ENCODE measurements around the gene BEX2. TPM values are rescaled to one million over a fixed set of nuclear protein-coding genes. Genes with fewer than 3 reads are reported as not detected.
"Not testable (repeated sequence)": the region's sequence is repeated elsewhere in the genome, so short reads cannot be mapped to it uniquely, and the experiment has no call there.

The BEX2 gene
- total RNA-seq (2014; rRNA removed; shearing (Covaris generic)), result 8.9 and 15.4 TPM in 2 replicates

DNA sequence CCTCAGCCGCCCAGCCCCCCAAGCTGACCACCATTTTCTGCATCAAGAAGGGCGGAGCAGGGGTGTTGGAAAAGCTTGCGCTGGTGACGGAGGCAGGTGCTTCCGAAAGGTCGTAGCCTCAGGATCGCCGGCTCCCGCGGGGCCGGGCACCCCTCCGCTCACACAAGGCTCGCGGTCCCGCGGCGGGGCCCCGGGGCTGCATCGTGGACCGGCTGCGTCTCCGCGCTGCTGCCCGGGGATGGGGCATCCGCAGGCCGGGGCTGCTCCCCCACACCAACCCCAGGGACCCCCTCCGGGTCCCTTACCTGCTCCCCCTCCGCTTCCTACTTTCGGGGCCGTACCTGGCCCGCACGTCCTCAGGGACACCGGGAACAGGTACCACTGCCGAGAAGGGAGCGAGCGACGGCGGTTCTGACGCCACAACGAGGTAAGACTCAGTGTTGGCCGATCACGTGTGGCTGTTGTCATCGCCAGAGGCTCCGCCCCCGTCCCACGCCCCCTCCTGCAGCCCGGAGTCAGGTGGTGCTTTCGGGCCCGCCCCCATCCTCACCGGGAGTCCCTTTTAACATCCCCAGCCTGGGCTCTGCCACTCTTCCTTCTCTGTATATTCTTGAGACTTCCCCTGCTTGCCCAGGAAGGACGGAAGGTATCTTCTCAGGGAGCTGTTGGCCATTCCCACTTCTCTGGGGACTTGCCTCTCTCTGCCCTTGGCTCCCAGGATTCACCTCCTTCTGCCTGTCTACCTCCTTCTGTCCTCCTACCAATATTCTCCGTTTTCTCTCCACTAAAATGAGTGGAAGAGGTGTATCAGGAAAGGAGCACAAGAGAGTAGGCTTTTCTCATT is at the start of gene BEX2:
BEX2 (minus strand) TSS at position 436 of the 844 bp plus-strand sequence. CDS start 1,014 bp downstream, outside the sequence.
- DNase-seq (ENCODE audit: low read depth), result peak; percentile 71

GRCh38 chrX:103360092-103360491 is 49.3 kb upstream of the BEX2 start:
- peak; percentile 59 for DNase-seq (ENCODE audit: low read depth)

- not testable (repeated sequence) for DNase-seq (ENCODE audit: low read depth)
Observed at GRCh38 chrX:103359605-103360004, 48.8 kb upstream of the BEX2 start.

DNA sequence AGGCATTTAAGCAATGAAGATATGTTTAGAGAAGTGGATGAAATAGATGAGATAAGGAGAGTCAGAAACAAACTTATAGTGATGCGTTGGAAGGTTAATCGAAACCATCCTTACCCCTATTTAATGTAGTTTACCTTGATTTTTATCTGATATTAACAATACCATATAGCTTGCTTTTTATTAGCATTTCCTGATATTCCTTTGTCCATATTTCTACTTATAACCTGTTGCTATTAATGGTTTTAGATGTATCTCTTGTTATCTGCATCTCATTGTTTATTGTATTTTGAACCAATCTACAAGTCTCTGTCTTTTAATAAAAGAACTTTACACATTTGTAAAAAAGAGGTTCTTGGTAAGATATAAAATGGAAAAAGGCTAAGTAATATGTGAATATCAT is 47.1 kb upstream of the BEX2 start:
- no peak for DNase-seq (ENCODE audit: low read depth)

- DNase-seq (ENCODE audit: low read depth), result peak; percentile 27
Observed at GRCh38 chrX:103356858-103357257, 46.1 kb upstream of the BEX2 start.

- DNase-seq (ENCODE audit: low read depth), result peak; percentile 85
Observed at GRCh38 chrX:103356130-103356798, 45.5 kb upstream of the BEX2 start, which contains the start of gene TCEAL9. Gene TCEAL9 (plus strand): TSS chrX:103356506. CDS start chrX:103357685, 1,179 bp downstream.

DNA sequence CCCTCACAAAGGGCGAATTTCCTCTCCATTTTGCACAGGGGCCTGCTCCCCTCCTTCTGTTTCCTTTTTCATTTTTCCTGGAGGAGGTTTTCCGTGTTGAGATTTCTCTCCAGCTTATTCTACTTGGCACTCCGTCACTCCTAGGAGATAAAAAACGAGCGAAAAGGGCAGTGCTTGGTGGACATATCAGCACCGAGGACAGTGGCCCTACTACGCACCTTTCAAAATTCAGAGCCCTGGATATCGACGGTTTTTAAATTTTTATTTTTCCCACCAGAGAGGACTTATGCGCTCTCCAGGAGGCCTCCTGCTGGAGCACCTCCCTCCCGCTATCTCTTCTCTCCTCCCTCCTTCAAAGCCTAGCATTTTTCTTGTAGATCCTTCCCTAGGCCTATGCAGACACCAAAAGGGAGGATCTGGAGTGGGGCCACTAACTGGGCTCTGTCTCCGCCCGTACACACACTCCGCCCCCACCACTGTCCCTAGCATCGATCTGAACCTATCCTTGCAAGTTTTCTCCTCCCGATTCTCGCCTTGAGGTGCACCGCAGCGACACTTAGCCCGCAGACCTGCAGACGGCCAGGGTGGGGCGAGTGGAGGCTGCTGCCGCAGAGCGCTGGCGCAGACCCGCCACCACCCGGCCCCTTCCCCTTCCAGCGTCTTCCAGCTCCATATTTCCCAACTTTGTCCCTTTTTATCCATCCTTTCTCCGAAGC is 37.0 kb upstream of the BEX2 start:
- DNase-seq (ENCODE audit: low read depth), result no peak

DNA sequence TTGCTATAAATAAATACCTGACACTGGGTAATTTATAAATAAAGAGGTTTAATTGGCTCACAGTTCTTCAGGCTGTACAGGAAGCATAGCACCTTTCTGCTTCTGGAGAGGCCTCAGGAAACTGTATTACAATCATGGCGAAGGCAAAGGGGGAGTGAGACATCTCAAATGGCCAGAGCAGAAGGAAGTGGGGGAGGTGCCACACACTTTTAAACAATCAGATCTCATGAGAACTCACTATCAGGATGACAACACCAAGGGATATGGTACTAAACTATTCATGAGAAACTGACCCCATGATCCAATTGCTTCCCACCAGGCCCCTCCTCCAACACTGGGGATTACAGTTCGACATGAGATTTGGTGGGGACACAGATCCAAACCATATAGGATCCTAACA is 33.8 kb upstream of the BEX2 start:
- no peak for DNase-seq (ENCODE audit: low read depth)

- DNase-seq (ENCODE audit: low read depth), result peak; percentile 54
Observed at GRCh38 chrX:103343105-103343504, 32.3 kb upstream of the BEX2 start.

DNA sequence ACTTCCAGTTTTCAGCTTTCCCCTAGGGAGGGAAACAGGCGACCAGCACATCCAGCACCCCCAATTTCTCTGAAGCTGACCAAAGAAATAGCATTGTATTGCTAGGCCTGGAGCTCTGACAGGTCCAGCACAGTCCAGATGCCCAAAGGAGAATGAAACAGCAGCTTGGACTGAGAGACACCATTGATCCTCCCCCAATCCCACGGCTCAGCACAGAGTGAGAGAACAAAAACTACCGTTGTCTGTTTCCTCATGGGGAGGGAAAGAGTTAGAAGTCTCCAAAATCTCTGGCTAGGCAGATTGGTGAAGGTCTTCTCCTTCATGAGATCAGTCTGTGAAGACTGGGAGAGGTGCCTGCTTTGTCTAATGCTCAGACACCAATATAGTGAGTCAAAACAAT is 27.9 kb upstream of the BEX2 start:
- DNase-seq (ENCODE audit: low read depth), result no peak

DNA sequence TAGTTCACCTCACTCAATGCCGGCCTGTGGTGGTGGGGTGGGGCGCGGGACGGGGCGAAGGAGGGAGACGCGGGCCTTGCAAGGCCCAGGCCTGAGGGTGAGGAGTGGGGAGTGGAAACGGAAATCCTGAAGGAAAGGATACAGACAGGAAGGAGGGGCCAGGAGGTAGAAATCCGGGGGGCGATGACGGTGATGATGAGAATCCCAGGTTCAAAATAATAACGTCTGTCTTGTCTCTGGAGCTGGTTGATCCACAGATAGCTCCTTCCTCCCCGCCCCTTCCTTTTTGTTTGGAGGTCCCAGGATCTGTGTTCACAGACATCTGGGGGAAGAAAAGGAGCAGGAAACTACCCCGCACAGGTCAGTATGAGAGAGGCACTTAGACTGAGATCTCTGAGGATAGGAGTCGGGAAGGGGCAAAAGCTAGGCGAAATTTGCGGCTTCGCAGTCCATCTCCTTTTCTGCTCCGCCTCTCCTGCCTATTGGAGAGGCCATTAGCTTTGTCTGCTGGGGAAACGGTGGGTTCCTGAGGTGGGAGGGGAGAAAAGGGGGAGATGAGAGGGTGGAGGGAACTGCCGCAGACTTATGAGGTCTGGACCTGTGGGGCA is 20.0 kb upstream of the BEX2 start:
- DNase-seq (ENCODE audit: low read depth), result no peak

DNA sequence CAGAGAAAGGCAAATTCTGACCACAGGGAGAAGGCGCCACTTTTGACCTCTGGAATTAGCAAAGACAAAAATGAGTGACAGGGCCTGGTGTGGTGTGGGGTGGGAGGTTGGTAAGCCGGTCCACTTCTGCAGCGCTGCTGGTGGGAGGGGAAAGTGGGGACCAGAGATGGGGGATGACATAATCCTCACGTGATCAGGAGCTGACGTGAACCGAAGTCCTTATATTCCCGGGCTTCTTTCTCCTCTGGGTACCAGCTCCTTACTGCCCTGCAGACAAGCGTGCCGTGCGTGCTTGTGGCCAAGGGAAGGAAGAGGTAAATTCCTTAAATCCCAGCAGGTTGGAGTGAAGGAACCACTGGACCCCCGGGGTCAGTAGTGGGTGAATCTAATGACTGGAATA is 19.2 kb upstream of the BEX2 start, which contains the start of gene TCEAL7:
TCEAL7 (plus strand) TSS at position 249 of the 400 bp plus-strand sequence. CDS start 1,165 bp downstream, outside the sequence.
- DNase-seq (ENCODE audit: low read depth), result peak; percentile 43

DNA sequence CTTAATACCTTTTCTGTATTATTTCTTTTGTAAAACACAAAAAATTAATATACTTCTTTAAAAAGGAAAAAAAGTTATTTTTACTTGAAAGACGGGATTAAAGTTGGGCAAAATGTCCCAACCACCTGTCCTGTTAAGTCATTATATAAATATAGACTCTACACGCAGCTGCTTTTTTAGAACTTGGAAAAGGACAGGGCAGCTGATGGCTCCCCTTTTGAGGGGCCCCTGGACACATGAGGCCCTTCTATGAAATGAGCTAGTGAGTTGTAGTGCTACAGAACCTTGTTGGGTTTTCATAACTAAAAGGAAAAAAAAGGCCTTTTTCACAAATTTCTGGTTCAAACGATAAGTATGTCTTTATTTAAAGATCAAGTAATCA is 600 bp upstream of the BEX2 start:
- DNase-seq (ENCODE audit: low read depth), result no peak

- no peak for DNase-seq (ENCODE audit: low read depth)
Observed at GRCh38 chrX:103309860-103310554, 783 bp downstream of the BEX2 start.

DNA sequence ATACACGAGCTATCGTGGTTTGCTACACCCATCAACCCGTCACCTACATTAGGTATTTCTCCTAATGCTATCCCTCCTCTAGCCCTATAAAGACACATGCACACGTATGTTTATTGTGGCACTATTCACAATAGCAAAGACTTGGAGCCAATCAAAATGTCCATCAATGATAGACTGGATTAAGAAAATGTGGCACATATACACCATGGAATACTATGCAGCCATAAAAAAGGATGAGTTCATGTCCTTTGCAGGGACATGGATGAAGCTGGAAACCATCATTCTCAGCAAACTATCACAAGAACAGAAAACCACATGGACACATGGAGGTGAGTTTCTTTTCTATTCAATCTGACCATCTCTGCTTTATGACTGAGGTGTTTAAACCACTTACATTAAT is 5.1 kb downstream of the BEX2 start:
- not testable (repeated sequence) for DNase-seq (ENCODE audit: low read depth)

DNA sequence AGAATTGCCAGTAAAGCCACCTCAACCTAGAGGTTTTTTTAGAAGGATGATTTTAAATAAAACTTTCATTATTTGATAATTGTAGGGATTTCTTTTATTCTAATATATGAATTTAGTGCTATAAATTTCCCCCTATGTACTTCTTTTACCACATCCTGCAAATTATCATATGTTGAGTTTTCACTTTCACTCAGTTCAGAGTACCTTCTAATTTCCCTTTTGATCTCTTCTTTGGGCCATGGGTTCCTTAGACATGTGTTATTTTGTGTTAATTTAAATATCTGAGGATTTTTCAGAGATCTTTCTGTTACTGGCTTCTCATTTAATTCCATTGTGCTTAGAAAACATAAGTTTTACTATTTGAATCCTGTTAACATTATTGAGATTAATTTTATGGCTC is 6.1 kb downstream of the BEX2 start:
- DNase-seq (ENCODE audit: low read depth), result no peak

DNA sequence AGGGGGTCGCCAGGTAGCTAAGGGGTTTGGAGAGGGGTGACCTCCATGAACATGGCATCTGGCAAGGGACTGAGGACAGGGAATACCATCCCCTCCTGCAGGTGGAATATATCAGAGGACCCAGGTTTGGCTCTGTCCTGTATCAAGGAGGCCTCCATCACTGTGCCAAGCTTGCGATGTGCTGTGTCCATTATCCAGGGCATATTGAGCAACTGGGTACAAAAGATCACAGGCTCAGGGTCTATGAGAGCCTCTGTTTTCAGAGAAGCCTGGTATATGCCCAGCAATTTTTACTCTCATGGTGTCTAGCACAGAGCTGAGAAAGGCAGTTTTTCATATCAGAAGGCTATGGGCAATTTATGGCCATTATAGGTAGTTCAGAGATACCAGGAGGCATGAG is 17.7 kb downstream of the BEX2 start:
- no peak for DNase-seq (ENCODE audit: low read depth)

DNA sequence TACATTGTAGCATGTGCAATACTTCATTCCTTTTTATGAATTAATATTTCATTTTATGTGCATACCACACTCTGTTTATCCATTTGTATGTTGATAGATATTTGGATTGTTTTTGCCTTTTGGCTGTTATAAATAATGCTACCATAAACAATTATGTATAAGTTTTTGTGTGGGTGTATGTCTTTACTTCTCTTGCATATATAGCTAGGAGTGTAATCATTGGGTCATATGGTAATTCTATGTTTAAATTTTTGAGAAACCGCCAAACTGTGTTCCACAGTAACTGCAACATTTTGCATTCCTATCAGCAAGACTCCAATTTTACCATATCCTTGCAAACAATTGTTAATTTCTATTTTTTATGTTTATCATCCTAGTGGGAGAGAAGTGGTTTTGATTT is 31.2 kb downstream of the BEX2 start:
- no peak for DNase-seq (ENCODE audit: low read depth)

- peak; percentile 1 for DNase-seq (ENCODE audit: low read depth)
Observed at GRCh38 chrX:103276581-103277002, 34.2 kb downstream of the BEX2 start, which contains the start of gene TCEAL5. Gene TCEAL5 (minus strand): TSS chrX:103276750. CDS start chrX:103274563, 2,187 bp downstream.

DNA sequence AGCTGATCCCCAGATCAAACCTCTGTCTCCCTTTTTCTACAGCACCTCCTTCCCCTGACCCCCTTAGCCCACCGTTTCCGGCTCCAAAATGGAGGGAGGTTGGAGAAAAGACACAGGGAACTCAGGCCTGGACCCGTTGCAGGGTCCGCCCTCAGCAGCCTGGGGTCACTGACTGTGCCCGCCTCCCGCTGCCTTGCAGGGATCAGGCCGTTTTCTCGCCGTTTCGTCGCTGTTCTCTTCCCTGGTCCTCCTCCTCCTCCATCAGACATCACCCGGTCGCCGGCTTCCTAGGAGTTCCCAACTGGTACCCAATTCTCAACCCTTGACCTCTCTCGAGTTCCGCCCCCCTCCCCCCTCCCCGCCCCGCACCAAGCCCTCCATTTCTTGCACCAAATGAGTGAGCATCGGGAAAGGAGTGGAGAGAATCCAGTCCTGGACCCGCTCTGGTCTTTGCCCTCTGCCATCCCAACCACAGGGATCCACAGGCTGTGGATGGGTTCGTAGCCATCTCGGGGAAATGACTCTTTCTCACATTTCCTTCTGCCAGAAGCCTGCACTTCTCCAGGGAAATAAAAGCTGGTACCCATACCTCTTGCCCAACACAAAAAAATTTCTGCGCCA is 34.7 kb downstream of the BEX2 start:
- no peak for DNase-seq (ENCODE audit: low read depth)

- DNase-seq (ENCODE audit: low read depth), result no peak
Observed at GRCh38 chrX:103274284-103274683, 36.5 kb downstream of the BEX2 start.
